HepG2 (cell line): ENCODE measurements around the gene FAM83F. TPM values are rescaled to one million over a fixed set of nuclear protein-coding genes. Genes with fewer than 3 reads are reported as not detected.

ENCODE experiments used
- ATAC-seq: fragments of 200-7000 bp; cut with Tn5 transposase; 3 replicates; pipeline ENCODE4 v1.9.1; 2020; ENCODE audit warnings: mild to moderate bottlenecking, moderate library complexity
- BruUV-seq: library from RNA; stranded (reverse); fragments of 400-500 nt; replicated peaks from 2 replicates; lab custom pipeline; 2021; lab: Mats Ljungman, UMichigan
- CTCF ChIA-PET: fragments of 300-600 bp; formaldehyde crosslinking; extraction: SDS; loops from one replicate; lab custom pipeline; 2021; ENCODE audit warnings: low total read pairs, inconsistent platforms, low intra/inter-chr PET ratio; lab: Yijun Ruan, JAX
- POLR2A ChIA-PET: fragments of 350-600 bp; sonication (Branson Sonifier 250); formaldehyde crosslinking; loops from one replicate; lab custom pipeline; 2020; ENCODE audit warnings: antibody characterized with exemption, inconsistent platforms; lab: Yijun Ruan, JAX
- DNase-seq: peaks from one replicate; pipeline ENCODE4 v3.0.0-alpha.2; 2015; ENCODE audit warnings: low spot score
- FAIRE-seq: peaks from 3 replicates; lab custom pipeline; 2011; peaks lifted over from hg19 to GRCh38; lab: Jason Lieb, UNC
- H2AFZ ChIP-seq: one replicate; pipeline ENCODE4 v1.6.1; 2011; ENCODE audit warnings: low read length, inconsistent platforms
- H3K27ac ChIP-seq: fragments of 300-600 bp; 3 replicates; pipeline ENCODE4 v1.8.0; 2011; ENCODE audit warnings: mixed run types, mild to moderate bottlenecking, mixed read lengths, low read length, inconsistent platforms; ENCODE audit not compliant: insufficient read depth; ENCODE audit errors: extremely low read length
- H3K27me3 ChIP-seq, 2 experiments: fragments of 200-600 bp in 1 of 2; 2 replicates in 1 of 2; 3 replicates in 1 of 2; pipeline versions ENCODE4 v1.6.0 to v1.8.0; 2011; ENCODE audit warnings: low read length in 2 of 2, mild to moderate bottlenecking in 2 of 2, moderate library complexity in 2 of 2, inconsistent platforms in 1 of 2; ENCODE audit not compliant: insufficient read depth in 2 of 2, control insufficient read depth in 1 of 2
- H3K36me3 ChIP-seq, 2 experiments: fragments of 200-600 bp in 1 of 2; replicated peaks in 1 of 2; 2 replicates in 1 of 2; 3 replicates in 1 of 2; pipeline versions ENCODE4 v1.5.1 to v1.8.0; 2011; ENCODE audit warnings: low read length in 2 of 2, inconsistent platforms in 1 of 2; ENCODE audit not compliant: insufficient read depth in 2 of 2, control insufficient read depth in 1 of 2
- H3K4me1 ChIP-seq: 2 replicates; pipeline ENCODE4 v1.5.1; 2012; ENCODE audit warnings: low read length, inconsistent platforms; ENCODE audit not compliant: insufficient read depth
- H3K4me2 ChIP-seq: 2 replicates; pipeline ENCODE4 v1.6.0; 2011; ENCODE audit warnings: low read depth, low read length, inconsistent platforms
- H3K4me3 ChIP-seq, 3 experiments: fragments of 200-600 bp in 1 of 3; sonication (generic), shearing (Covaris generic) in 1 of 3; replicated peaks in 1 of 3; 2 replicates each; pipeline ENCODE4 v1.5.1; 2011 to 2016; ENCODE audit warnings: low read length in 3 of 3, inconsistent platforms in 2 of 3, low read depth in 2 of 3, mild to moderate bottlenecking in 2 of 3, control low read depth in 1 of 3, mixed read lengths in 1 of 3; ENCODE audit not compliant: insufficient read depth in 1 of 3
- H3K79me2 ChIP-seq: one replicate; pipeline ENCODE4 v1.6.1; 2011; ENCODE audit warnings: low read length, inconsistent platforms; ENCODE audit not compliant: insufficient read depth
- H3K9ac ChIP-seq: 2 replicates; pipeline ENCODE4 v1.6.0; 2011; ENCODE audit warnings: mild to moderate bottlenecking, low read depth, low read length, inconsistent platforms; ENCODE audit not compliant: insufficient read depth
- H3K9me3 ChIP-seq: 2 replicates; pipeline ENCODE4 v1.5.1; 2012; ENCODE audit warnings: mild to moderate bottlenecking, low read length
- H4K20me1 ChIP-seq: 2 replicates; pipeline ENCODE4 v1.6.0; 2011; ENCODE audit warnings: inconsistent platforms, mild to moderate bottlenecking, low read length, moderate library complexity; ENCODE audit not compliant: insufficient read depth
- HIVEP1 ChIP-seq: sonication (generic); formaldehyde crosslinking; IDR thresholded peaks from 2 replicates; pipeline ENCODE4 v1.4.0; 2020; ENCODE audit warnings: mild to moderate bottlenecking, missing genetic modification reagents
- NFYB ChIP-seq: sonication (generic); formaldehyde crosslinking; IDR thresholded peaks from 2 replicates; pipeline ENCODE4 v1.4.0; 2020; ENCODE audit warnings: missing genetic modification reagents
- PATZ1 ChIP-seq: sonication (generic); formaldehyde crosslinking; IDR thresholded peaks from 2 replicates; pipeline ENCODE4 v1.4.0; 2020; ENCODE audit warnings: missing genetic modification reagents
- PITX1 ChIP-seq: sonication (generic); formaldehyde crosslinking; IDR thresholded peaks from 2 replicates; pipeline ENCODE4 v1.5.1; 2020; ENCODE audit warnings: mild to moderate bottlenecking, missing genetic modification reagents
- TAF1 ChIP-seq: sonication (generic); formaldehyde crosslinking; IDR thresholded peaks from 2 replicates; pipeline ENCODE4 v1.4.0; 2020; ENCODE audit warnings: missing genetic modification reagents
- TOE1 ChIP-seq: sonication (generic); formaldehyde crosslinking; IDR thresholded peaks from 2 replicates; pipeline ENCODE4 v1.4.0; 2020; ENCODE audit warnings: mild to moderate bottlenecking, missing genetic modification reagents
- TOPORS ChIP-seq: sonication (generic); formaldehyde crosslinking; IDR thresholded peaks from 2 replicates; pipeline ENCODE4 v1.8.0; 2023; ENCODE audit warnings: mild to moderate bottlenecking, missing genetic modification reagents
- UBTF ChIP-seq: sonication (generic); formaldehyde crosslinking; IDR thresholded peaks from 2 replicates; pipeline ENCODE4 v1.4.0; 2020; ENCODE audit warnings: mild to moderate bottlenecking, missing genetic modification reagents
- ZBTB40 ChIP-seq, 2 experiments: fragments of 450-650 bp in 1 of 2; sonication (generic) in 1 of 2; formaldehyde crosslinking in 1 of 2; IDR thresholded peaks; 2 replicates each; pipeline versions ENCODE4 v1.6.1 to v1.8.0; 2016 to 2022; ENCODE audit warnings: antibody characterized with exemption in 1 of 2, mild to moderate bottlenecking in 1 of 2, missing genetic modification reagents in 1 of 2
- ZFY ChIP-seq: sonication (generic); formaldehyde crosslinking; IDR thresholded peaks from 2 replicates; pipeline ENCODE4 v1.4.0; 2020; ENCODE audit warnings: missing genetic modification reagents
- ZNF615 ChIP-seq: sonication (generic); formaldehyde crosslinking; IDR thresholded peaks from 2 replicates; pipeline ENCODE4 v1.5.0; 2020; ENCODE audit warnings: mild to moderate bottlenecking, missing genetic modification reagents, borderline replicate concordance
- WGBS: methylation state at CpG from one replicate; pipeline ENCODE4 v1.1.6; 2017; ENCODE audit warnings: low lambda C conversion rate; 5-methylcytosine and 5-hydroxymethylcytosine counted together
- in situ Hi-C: cut with HindIII; loops from 2 replicates; pipeline ENCODE4 v1.10.0; 2017; ENCODE audit warnings: low pct_unique_long_range_greater_than_20kb; ENCODE audit not compliant: extremely low pct_ligation_motif_present
- intact Hi-C: fragments of 100-400 bp; cut with micrococcal nuclease; formaldehyde crosslinking; loops from one replicate; pipeline ENCODE4 v1.10.0; 2022; ENCODE audit not compliant: unreplicated experiment
- polyA plus RNA-seq, 8 experiments: library from polyadenylated mRNA; depleted of rRNA in 3 of 8; stranded (reverse) in 7 of 8; unstranded in 1 of 8; fragments of >200 nt; fragmentation: Illumina TruSeq in 4 of 8; extraction: Trizol in 4 of 8; gene quantifications; 2 replicates each; pipeline versions ENCODE4 v1.2.1 to v1.2.3, GENCODE V29; 2011 to 2016; ENCODE audit warnings: low read depth in 4 of 8, missing spikeins in 1 of 8, mixed read lengths in 1 of 8; ENCODE audit not compliant: insufficient read depth in 1 of 8
- total RNA-seq, 5 experiments: library from RNA; depleted of rRNA; stranded (reverse); fragments of >200 nt; fragmentation: Illumina TruSeq; extraction: Trizol; gene quantifications; 2 replicates each; pipeline ENCODE4 v1.2.3, GENCODE V29; 2016; ENCODE audit warnings: low read depth in 1 of 5

FAM83F gene
- total and polyA plus RNA-seq, 2 of the 13 experiments (the other 11 are each of a cell fraction or from before 2014, with no cell fraction given), result not detected

- in situ Hi-C loops, result loop anchor here (5.0 kb wide), 1 partner anchor 409 kb away; no protein-coding TSS in a partner anchor
- no peak for TF ChIP-seq PATZ1
- TF ChIP-seq ZFY (CRISPR knock-in tag), result no peak
- no peak for TF ChIP-seq ZNF615 (CRISPR knock-in tag)
- TF ChIP-seq NFYB, result no peak
- no peak for TF ChIP-seq TAF1 (CRISPR knock-in tag)
- no peak for TF ChIP-seq ZBTB40 (IDR thresholded peaks at IDR 0.05)
- TF ChIP-seq ZBTB40 (CRISPR knock-in tag; IDR thresholded peaks at IDR 0.05), result no peak
- no peak for TF ChIP-seq TOE1
- TF ChIP-seq UBTF (CRISPR knock-in tag), result no peak
- no peak for TF ChIP-seq HIVEP1 (CRISPR knock-in tag)
- TF ChIP-seq PITX1 (CRISPR knock-in tag), result no peak
- TF ChIP-seq TOPORS (CRISPR knock-in tag), result no peak
Observed at GRCh38 chr22:40036126-40036525, 41.4 kb downstream of the FAM83F start.

More at GRCh38 chr22:40036126-40036525, 41.4 kb downstream of the FAM83F start:
- H3K36me3 ChIP-seq, result no peaks in the 10 kb centered on the region
- no peak overlapping the region for H3K9ac ChIP-seq
- DNase-seq (no peak), ATAC-seq (no peak), FAIRE-seq (no peak)
- WGBS, result 50% methylated on average over 6 of the region's 6 CpGs
- H3K9me3 ChIP-seq, result no peaks in the 10 kb centered on the region
- H4K20me1 ChIP-seq, result no peaks in the 10 kb centered on the region
- no peaks in the 10 kb centered on the region for H3K79me2 ChIP-seq
- H3K4me1 ChIP-seq, result peaks cover 14% of the 10 kb centered on the region
- ChIA-PET POLR2A (interaction anchor here (1.0 kb wide), 1 partner anchor 513 kb away, joined by 4 read pairs; no protein-coding TSS in a partner anchor), CTCF (interaction anchor here (0.5 to 1.5 kb wide), 3 partner anchors 476 to 540 kb away, joined by 3 to 8 read pairs (median 4); no protein-coding TSS in a partner anchor)
- no peak overlapping the region for H2AFZ ChIP-seq
- H3K4me2 ChIP-seq, result no peak overlapping the region
- no peak overlapping the region for H3K4me3 ChIP-seq
- H3K27ac ChIP-seq, result no peak overlapping the region
- peaks cover 4 to 44% of the 10 kb centered on the region in 2 experiments; a peak in 4 of 5 replicates for H3K27me3 ChIP-seq
- BruUV-seq, result no TSS peak
- intact Hi-C loops, result loop anchor here (2.0 kb wide), 1 partner anchor 501 kb away; no protein-coding TSS in a partner anchor
